Neural crest cell (in vitro differentiated cells): Measurements from ENCODE around the gene SESN1. TPM values are rescaled to one million over a fixed set of nuclear protein-coding genes. Genes with fewer than 3 reads are reported as not detected.
A peak's percentile ranks its signal among the peaks of the same experiment; 100 is the strongest.

Experiments used
- DNase-seq: peaks from one replicate; pipeline ENCODE4 v3.0.0; 2021; ENCODE audit warnings: low read depth, mixed read lengths, low spot score
- H3K27ac Mint-ChIP-seq: one replicate; pipeline ENCODE4 v1.8.0; 2021; ENCODE audit warnings: mild to moderate bottlenecking, mixed read lengths; ENCODE audit not compliant: unreplicated experiment
- H3K27me3 Mint-ChIP-seq: 2 replicates; pipeline ENCODE4 v1.8.0; 2021; ENCODE audit warnings: low read depth, mild to moderate bottlenecking, mixed read lengths
- H3K36me3 Mint-ChIP-seq: 2 replicates; pipeline ENCODE4 v1.8.0; 2021; ENCODE audit warnings: low read depth, mild to moderate bottlenecking, mixed read lengths
- H3K4me1 Mint-ChIP-seq: 2 replicates; pipeline ENCODE4 v1.8.0; 2021; ENCODE audit warnings: mixed read lengths
- H3K4me3 Mint-ChIP-seq: one replicate; pipeline ENCODE4 v1.8.0; 2021; ENCODE audit warnings: mild to moderate bottlenecking, mixed read lengths
- H3K9me3 Mint-ChIP-seq: 2 replicates; pipeline ENCODE4 v1.8.0; 2021; ENCODE audit warnings: mixed read lengths
- total RNA-seq: library from RNA; stranded (reverse); gene quantifications from 2 replicates; pipeline ENCODE4 v1.2.1, GENCODE V29; 2021
- TF ChIP-seq, protein P1 (sequence below): fragments of 200-600 bp; sonication (generic); conservative IDR thresholded peaks from 2 replicates; pipeline ENCODE4 v1.5.0; 2021; ENCODE audit warnings: antibody characterized with exemption, mild to moderate bottlenecking

Gene SESN1
- total RNA-seq, 1 donor from 2014 or later = 11.5 TPM

- Mint-ChIP-seq H3K27me3 (no peaks in the 10 kb centered on the region), H3K4me1 (peaks cover 13% of the 10 kb centered on the region), H3K27ac (no peak overlapping the region), H3K9me3 (no peaks in the 10 kb centered on the region), H3K4me3 (no peak overlapping the region), H3K36me3 (no peaks in the 10 kb centered on the region)
- no peak for DNase-seq
- TF ChIP-seq, protein P1, sequence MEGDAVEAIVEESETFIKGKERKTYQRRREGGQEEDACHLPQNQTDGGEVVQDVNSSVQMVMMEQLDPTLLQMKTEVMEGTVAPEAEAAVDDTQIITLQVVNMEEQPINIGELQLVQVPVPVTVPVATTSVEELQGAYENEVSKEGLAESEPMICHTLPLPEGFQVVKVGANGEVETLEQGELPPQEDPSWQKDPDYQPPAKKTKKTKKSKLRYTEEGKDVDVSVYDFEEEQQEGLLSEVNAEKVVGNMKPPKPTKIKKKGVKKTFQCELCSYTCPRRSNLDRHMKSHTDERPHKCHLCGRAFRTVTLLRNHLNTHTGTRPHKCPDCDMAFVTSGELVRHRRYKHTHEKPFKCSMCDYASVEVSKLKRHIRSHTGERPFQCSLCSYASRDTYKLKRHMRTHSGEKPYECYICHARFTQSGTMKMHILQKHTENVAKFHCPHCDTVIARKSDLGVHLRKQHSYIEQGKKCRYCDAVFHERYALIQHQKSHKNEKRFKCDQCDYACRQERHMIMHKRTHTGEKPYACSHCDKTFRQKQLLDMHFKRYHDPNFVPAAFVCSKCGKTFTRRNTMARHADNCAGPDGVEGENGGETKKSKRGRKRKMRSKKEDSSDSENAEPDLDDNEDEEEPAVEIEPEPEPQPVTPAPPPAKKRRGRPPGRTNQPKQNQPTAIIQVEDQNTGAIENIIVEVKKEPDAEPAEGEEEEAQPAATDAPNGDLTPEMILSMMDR = no peak
Observed at GRCh38 chr6:109076377-109076776, 18.3 kb downstream of the SESN1 start.

DNA sequence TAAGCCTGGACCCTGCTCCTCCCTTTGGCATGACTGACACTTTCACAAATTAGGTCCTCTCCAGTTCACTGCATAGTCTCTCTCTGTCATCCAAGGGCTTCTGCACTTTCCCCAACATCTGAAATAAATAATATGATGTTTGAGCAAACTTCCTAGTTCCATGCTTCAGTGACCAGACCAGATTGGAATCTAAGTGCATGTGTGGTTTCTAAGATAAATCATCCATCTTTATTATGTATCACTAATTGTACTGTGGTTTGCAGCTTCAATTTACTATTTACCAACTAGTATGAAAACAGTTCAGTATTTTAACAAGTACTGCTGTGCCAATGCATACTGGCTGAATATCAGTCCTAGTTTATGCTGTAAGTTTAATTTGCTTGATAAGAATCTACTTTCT lies 18.7 kb downstream of the SESN1 start:
- Mint-ChIP-seq H3K9me3 (no peaks in the 10 kb centered on the region), H3K4me1 (peaks cover 13% of the 10 kb centered on the region), H3K27me3 (no peaks in the 10 kb centered on the region), H3K27ac (no peak overlapping the region), H3K4me3 (no peak overlapping the region), H3K36me3 (no peaks in the 10 kb centered on the region)
- no peak for DNase-seq
- TF ChIP-seq, protein P1 = no peak

DNA sequence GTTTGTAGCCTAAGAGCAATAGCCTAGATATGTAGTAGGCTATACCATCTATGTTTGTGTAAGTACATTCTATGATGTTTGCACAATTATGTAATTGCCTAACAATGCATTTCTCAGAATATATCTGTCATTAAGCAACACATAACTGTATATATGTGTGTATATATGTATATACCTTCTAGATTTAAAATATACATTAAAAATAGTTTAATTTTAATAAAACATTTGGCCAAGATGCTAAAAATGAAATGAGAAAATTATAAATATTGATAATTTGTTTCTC lies 20.6 kb downstream of the SESN1 start:
- no peak overlapping the region for H3K4me3 Mint-ChIP-seq
- H3K4me1 Mint-ChIP-seq = peaks cover 5% of the 10 kb centered on the region
- H3K27ac Mint-ChIP-seq = no peak overlapping the region
- no peaks in the 10 kb centered on the region for H3K9me3 Mint-ChIP-seq
- TF ChIP-seq, protein P1 = no peak
- H3K36me3 Mint-ChIP-seq = no peaks in the 10 kb centered on the region
- H3K27me3 Mint-ChIP-seq = no peaks in the 10 kb centered on the region
- DNase-seq = no peak

DNA sequence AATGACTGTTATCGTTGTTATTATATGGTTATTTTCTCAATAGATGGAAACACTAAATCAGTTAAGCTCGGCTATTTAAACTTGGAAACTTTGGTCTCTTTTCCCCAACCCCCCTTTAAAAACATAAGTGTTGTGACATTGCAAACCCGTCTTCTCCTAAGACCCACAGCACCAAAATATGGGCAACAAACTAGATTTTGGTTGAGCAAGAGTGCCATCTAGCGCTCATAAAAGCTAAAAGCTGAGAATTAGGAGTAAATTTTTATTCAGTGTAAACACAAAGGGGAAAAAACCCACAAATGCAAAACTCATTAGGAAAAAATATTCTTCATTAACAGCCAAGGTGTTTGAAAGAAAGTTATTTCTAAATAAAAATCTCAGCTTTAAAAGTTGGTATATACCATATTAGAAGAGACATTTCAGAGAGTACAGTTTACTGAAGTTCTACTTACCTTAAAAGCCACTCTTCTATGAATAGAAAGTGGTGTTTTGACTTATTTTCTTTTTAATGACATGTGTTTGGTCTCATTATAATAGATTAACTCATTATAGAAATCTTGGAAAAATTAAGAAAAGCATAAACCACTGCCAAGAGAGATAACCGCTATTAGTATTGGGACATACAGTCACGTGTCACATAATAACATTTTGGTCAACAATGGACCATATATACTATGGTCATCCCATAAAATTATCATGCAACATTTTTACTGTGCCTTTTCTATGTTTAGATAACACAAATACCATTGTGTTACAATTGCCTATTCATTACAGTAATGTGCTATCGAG lies 21.1 kb downstream of the SESN1 start:
- no peaks in the 10 kb centered on the region for H3K9me3 Mint-ChIP-seq
- H3K27ac Mint-ChIP-seq = no peak overlapping the region
- peak; percentile 51 for DNase-seq
- H3K27me3 Mint-ChIP-seq = no peaks in the 10 kb centered on the region
- H3K36me3 Mint-ChIP-seq = no peaks in the 10 kb centered on the region
- H3K4me3 Mint-ChIP-seq = no peak overlapping the region
- TF ChIP-seq, protein P1 = peak; percentile 88
- peaks cover 5% of the 10 kb centered on the region for H3K4me1 Mint-ChIP-seq

DNA sequence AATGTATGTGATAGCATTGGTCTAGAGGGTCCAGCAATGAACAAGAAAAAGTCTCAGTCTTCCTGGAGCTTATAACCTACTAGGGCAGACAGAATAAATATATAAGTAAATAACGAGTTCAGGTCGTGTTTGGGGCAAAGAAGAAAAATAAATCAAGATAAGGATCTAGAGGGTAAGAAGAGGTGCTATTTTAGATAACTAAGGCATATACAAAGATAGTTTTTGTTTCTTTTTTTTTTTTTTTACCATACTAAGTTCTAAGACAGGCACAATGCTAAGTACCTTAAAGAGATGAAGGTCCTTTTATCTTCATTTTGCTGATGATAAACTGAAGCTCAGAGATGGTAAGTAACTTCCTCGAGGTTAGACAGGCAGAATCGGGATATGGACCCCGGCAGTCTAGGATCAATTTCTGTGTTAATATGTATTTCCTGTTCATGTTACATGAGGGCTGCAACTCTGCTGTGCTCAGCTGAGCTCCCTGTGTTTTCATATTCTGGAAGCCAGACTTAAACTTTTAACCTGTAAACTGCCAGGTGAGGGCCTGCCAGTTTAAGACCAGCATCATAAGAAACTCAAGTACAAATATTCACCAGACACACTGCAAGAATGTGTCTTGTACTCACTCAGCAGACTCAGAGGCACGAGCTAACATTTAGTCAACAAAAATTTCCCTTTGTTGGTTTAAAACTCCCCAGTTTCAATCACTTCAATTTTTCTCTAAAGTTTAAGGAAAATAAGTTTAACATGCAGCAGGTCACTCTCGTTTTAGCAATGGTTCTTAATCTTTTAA lies 23.3 kb downstream of the SESN1 start:
- DNase-seq = no peak
- Mint-ChIP-seq H3K27ac (no peak overlapping the region), H3K36me3 (no peaks in the 10 kb centered on the region), H3K27me3 (no peaks in the 10 kb centered on the region), H3K4me3 (no peak overlapping the region), H3K4me1 (peaks cover 5% of the 10 kb centered on the region), H3K9me3 (no peaks in the 10 kb centered on the region)
- TF ChIP-seq, protein P1 = no peak
